Stimulated activated CD4-positive, alpha-beta T cell treated with anti-CD3 and anti-CD28 coated beads, Interleukin-12 subunit alpha, Interleukin-12 subunit beta, amount 100 ng/mL, for 24 hours (primary cell): ENCODE data around the gene RAD52.

ENCODE experiments used
- DNase-seq, 2 experiments: peaks; one replicate each; pipeline ENCODE4 v3.0.0-alpha.2; 2020; ENCODE audit warnings: low read depth in 2 of 2

Gene RAD52

DNA sequence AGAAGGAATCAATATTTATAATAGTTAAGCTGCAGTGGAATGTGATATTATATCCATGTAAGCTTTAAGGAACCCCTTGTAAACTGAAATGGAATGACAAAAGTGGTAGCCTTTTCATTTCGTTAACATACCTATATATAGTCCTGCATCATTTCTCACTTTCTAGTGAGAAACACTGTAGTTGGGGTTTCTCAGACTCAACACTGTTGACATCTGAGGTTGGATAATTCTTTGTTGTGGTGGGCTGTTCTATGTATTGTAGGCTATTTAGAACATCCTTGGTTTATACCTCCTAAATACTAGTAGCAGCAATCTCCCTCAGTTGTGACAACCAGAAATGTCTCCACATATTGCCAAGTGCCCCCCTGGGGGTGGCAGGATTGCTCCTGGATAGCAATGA, 79.1 kb downstream of the RAD52 start:
- no peak for DNase-seq

DNA sequence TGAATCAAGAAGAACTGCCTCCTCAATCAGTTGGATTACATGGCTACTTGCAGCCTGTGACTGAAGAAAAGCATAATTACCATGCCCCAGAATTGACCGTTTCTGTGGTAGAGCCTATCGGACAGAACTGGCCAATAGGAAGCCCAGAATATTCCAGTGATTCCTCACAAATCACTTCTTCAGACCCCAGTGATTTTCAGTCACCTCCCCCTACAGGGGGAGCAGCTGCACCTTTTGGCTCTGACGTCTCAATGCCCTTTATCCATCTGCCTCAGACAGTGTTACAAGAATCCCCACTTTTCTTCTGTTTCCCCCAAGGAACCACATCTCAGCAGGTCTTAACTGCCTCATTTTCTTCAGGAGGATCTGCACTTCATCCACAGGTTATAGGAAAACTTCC, 80.8 kb downstream of the RAD52 start:
- no peak for DNase-seq

DNA sequence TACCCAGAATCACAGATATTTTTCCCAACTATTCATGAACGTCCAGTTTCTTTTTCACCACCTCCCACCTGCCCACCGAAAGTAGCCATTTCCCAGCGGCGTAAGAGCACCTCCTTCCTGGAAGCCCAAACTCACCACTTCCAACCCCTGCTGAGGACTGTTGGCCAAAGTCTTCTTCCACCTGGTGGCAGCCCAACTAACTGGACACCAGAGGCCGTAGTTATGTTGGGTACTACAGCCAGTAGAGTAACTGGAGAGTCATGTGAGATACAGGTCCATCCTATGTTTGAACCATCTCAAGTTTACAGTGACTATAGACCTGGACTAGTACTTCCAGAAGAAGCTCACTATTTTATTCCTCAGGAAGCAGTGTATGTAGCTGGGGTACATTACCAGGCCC, 81.6 kb downstream of the RAD52 start:
- no peak for DNase-seq

DNA sequence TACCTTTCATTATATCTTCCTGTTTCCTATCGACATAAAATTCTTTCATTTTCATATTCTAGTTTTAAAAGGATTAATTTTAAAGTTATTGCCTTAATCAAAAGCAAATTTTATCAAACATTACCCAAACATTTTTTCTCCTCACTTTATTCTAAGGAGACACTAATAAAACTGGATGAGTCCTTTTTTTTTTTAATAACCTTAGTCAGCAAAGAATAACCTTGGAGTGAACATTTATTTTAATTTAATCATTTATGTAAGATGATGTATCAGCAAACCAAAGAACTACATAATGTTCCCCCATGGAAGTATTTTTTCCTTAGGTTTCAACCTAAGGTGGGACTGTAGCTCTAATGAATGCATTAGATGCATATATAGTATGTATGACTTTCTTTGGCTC, 83.9 kb downstream of the RAD52 start:
- no peak for DNase-seq

DNA sequence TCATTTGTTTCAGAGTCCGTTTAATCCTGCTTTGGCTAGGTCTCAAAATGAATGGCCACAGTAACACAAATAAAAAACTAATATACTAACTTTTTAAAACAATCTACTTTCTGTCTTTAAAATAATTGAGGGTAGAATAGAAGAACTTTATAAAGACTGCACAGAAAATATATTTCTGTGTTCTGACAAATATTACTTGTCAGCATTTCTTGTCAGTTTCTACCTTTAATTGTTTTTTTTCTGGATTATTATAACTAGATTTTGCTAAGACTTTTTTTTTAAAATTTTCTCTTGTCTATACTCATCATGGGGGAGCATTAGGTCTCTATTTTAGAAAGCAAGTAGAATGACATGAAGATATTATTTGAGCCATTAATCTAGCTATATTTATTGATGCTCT, 86.2 kb downstream of the RAD52 start:
- DNase-seq = no peak

GRCh38 chr12:862303-862911, 87.1 kb downstream of the RAD52 start:
- no peak for DNase-seq
